DOHH2 (cell line): ENCODE data around the gene RBBP8.

Source experiments
- H3F3A ChIP-seq: fragments of 200-600 bp; sonication (generic), shearing (Covaris generic); 2 replicates; pipeline ENCODE4 v1.6.0; 2016; ENCODE audit warnings: antibody characterized with exemption, mild to moderate bottlenecking; ENCODE audit not compliant: control insufficient read depth, insufficient read depth
- H3K27ac ChIP-seq: fragments of 200-600 bp; sonication (generic); 2 replicates; pipeline ENCODE4 v1.5.1; 2014; ENCODE audit warnings: low read depth, mild to moderate bottlenecking, low read length, moderate library complexity
- H3K27me3 ChIP-seq: fragments of 200-600 bp; sonication (generic); 2 replicates; pipeline ENCODE4 v1.6.1; 2014; ENCODE audit warnings: mild to moderate bottlenecking, low read length, mixed read lengths; ENCODE audit not compliant: control insufficient read depth
- H3K36me3 ChIP-seq: fragments of 200-600 bp; sonication (generic); 2 replicates; pipeline ENCODE4 v1.6.1; 2014; ENCODE audit warnings: mild to moderate bottlenecking, low read length, moderate library complexity, mixed read lengths; ENCODE audit not compliant: control insufficient read depth
- H3K4me1 ChIP-seq: fragments of 200-600 bp; sonication (generic); 2 replicates; pipeline ENCODE4 v1.6.1; 2014; ENCODE audit warnings: mild to moderate bottlenecking, low read length, mixed read lengths; ENCODE audit not compliant: control insufficient read depth
- H3K4me2 ChIP-seq: fragments of 200-600 bp; sonication (generic); 2 replicates; pipeline ENCODE4 v1.6.0; 2014; ENCODE audit warnings: mild to moderate bottlenecking, low read length, moderate library complexity
- H3K4me3 ChIP-seq: fragments of 200-600 bp; sonication (generic); 2 replicates; pipeline ENCODE4 v1.5.1; 2014; ENCODE audit warnings: mild to moderate bottlenecking, low read length, mixed read lengths
- H3K79me2 ChIP-seq: fragments of 200-600 bp; sonication (generic); 2 replicates; pipeline ENCODE4 v1.6.1; 2014; ENCODE audit warnings: mild to moderate bottlenecking, low read length, mixed read lengths; ENCODE audit not compliant: control insufficient read depth
- H3K9me2 ChIP-seq: fragments of 200-600 bp; sonication (generic); replicated peaks from 2 replicates; pipeline ENCODE4 v1.6.1; 2014; ENCODE audit warnings: mild to moderate bottlenecking, low read length, mixed read lengths; ENCODE audit not compliant: control insufficient read depth
- H3K9me3 ChIP-seq: fragments of 200-600 bp; sonication (generic); 2 replicates; pipeline ENCODE4 v1.6.1; 2014; ENCODE audit warnings: antibody characterized with exemption, low read length, mixed read lengths; ENCODE audit not compliant: control insufficient read depth, insufficient read depth
- H4K20me1 ChIP-seq: fragments of 200-600 bp; sonication (generic); 2 replicates; pipeline ENCODE4 v1.6.0; 2014; ENCODE audit warnings: low read depth, mild to moderate bottlenecking, antibody characterized with exemption, low read length, moderate library complexity; ENCODE audit not compliant: control insufficient read depth, insufficient read depth
- CTCF ChIP-seq: fragments of 200-600 bp; sonication (generic); IDR thresholded peaks from one replicate; pipeline ENCODE4 v1.5.1; 2014; ENCODE audit warnings: antibody characterized with exemption, mild to moderate bottlenecking, low read depth, low read length; ENCODE audit not compliant: poor library complexity, severe bottlenecking
- EZH2phosphoT487 ChIP-seq: fragments of 200-600 bp; sonication (generic); IDR thresholded peaks from 2 replicates; pipeline ENCODE4 v1.6.1; 2017; ENCODE audit warnings: borderline replicate concordance, mild to moderate bottlenecking, antibody characterized with exemption, low read length, moderate library complexity, mixed read lengths

The RBBP8 gene

DNA sequence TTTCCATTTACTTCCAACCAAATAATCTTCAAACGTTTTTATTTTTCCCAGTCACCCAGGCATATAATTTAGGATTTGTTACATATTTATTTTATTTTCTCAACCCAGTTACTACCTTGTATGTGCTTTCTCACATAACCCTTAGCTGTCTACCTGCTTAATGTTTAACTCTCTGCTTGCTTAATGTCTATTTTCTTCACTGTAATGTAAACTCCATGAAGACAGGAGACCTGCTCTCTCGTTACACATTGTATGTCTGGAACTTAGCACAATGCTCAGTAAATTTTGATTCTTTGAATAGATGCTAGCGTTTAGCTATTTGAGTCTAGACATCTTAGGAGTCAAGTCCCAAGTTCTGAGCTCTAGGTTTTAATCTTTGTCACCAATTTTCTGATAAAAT is 70.2 kb downstream of the RBBP8 start:
- Histone ChIP-seq H3K36me3 (peaks cover 76% of the 10 kb centered on the region), H3K4me3 (no peak overlapping the region), H3K4me2 (no peak overlapping the region), H3K9me2 (no peaks in the 10 kb centered on the region), H3K27ac (no peak overlapping the region), H3K27me3 (no peaks in the 10 kb centered on the region), H3F3A (no peaks in the 10 kb centered on the region), H3K79me2 (no peaks in the 10 kb centered on the region), H3K4me1 (no peaks in the 10 kb centered on the region), H3K9me3 (no peaks in the 10 kb centered on the region), H4K20me1 (no peaks in the 10 kb centered on the region)
- no peak for TF ChIP-seq EZH2phosphoT487
- TF ChIP-seq CTCF: no peak

DNA sequence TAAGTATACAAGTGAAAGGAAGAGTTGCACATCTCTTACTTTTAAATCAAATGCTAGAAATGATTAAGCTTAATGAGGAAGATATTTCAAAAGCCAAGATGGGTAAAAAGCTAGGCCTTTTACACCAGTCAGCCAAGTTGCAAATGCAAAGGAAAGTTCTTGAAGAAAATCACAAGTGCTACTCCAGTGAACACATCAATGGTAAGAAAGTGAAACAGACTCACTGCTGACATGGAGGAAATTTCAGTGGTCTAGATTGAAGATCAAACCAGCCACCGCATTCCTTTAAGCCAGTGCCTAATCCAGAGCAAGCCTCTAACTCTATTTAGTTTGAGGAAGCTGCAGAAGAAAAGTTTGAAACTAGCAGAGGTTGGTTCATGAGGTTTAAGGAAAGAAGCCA is 79.1 kb downstream of the RBBP8 start:
- H4K20me1 ChIP-seq: no peaks in the 10 kb centered on the region
- H3K4me1 ChIP-seq: no peaks in the 10 kb centered on the region
- no peak overlapping the region for H3K4me2 ChIP-seq

GRCh38 chr18:23020555-23021294 is 87.6 kb downstream of the RBBP8 start:
- no peaks in the 10 kb centered on the region for H3K9me2 ChIP-seq
- no peaks in the 10 kb centered on the region for H3K9me3 ChIP-seq
- no peaks in the 10 kb centered on the region for H3K27me3 ChIP-seq
- no peaks in the 10 kb centered on the region for H3K79me2 ChIP-seq
- no peaks in the 10 kb centered on the region for H4K20me1 ChIP-seq
- TF ChIP-seq EZH2phosphoT487 (no peak), CTCF (no peak)
- no peaks in the 10 kb centered on the region for H3K4me1 ChIP-seq
- H3F3A ChIP-seq: peaks cover 13% of the 10 kb centered on the region; the same call in 1 of the 2 replicates
- peaks cover 71% of the 10 kb centered on the region for H3K36me3 ChIP-seq
- no peak overlapping the region for H3K27ac ChIP-seq
- no peak overlapping the region for H3K4me2 ChIP-seq
- no peak overlapping the region for H3K4me3 ChIP-seq

More for the DNA sequence above, 79.1 kb downstream of the RBBP8 start:
- Histone ChIP-seq H3K36me3 (peaks cover 50% of the 10 kb centered on the region), H3F3A (no peaks in the 10 kb centered on the region), H3K27me3 (no peaks in the 10 kb centered on the region), H3K4me3 (no peak overlapping the region), H3K9me2 (no peaks in the 10 kb centered on the region), H3K79me2 (no peaks in the 10 kb centered on the region), H3K9me3 (no peaks in the 10 kb centered on the region), H3K27ac (no peak overlapping the region)
- no peak for TF ChIP-seq CTCF
- no peak for TF ChIP-seq EZH2phosphoT487
